ENCODE data around the gene MTFR1L. TPM values are rescaled to one million over a fixed set of nuclear protein-coding genes. Genes with fewer than 3 reads are reported as not detected.

Gene MTFR1L
- polyA plus RNA-seq, 1 experiment = 93.7 TPM

DNA sequence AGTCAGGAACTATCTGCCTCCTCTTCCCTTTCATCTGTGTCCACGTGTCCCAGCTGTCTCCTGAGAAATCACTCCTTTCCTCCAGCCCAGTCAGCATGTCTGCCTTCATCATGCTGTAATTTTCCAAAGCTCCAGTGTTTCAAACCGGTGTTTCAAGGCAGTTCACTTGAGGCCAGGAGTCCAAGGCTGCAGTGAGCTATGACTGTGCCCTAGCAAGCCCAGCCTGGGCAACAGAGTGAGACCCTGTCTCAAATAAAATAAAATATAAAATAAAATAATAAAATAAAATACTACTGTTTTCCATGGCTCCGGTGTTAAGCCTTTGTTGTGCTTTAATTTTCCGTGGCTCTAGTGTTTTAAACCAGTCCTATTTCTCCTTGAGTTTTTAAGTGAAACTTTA, 27.6 kb upstream of the MTFR1L start:
- peaks cover 8% of the 10 kb centered on the region for H3K27me3 ChIP-seq (ENCODE audit: control insufficient read depth, insufficient read depth, low read length)
- no peak overlapping the region for H3K4me3 ChIP-seq (ENCODE audit: low read depth, low read length)
- ChIA-PET CTCF (interaction anchor here (1.7 to 8.6 kb wide), 2 partner anchors 33 to 183 kb away, joined by 5 to 125 read pairs; no protein-coding TSS in a partner anchor), POLR2A (no interaction called here)
- DNase-seq (ENCODE audit: low read depth) = no peak
- no peaks in the 10 kb centered on the region for H3K36me3 ChIP-seq (ENCODE audit: control insufficient read depth, insufficient read depth, low read length)
- TF ChIP-seq, protein P1, sequence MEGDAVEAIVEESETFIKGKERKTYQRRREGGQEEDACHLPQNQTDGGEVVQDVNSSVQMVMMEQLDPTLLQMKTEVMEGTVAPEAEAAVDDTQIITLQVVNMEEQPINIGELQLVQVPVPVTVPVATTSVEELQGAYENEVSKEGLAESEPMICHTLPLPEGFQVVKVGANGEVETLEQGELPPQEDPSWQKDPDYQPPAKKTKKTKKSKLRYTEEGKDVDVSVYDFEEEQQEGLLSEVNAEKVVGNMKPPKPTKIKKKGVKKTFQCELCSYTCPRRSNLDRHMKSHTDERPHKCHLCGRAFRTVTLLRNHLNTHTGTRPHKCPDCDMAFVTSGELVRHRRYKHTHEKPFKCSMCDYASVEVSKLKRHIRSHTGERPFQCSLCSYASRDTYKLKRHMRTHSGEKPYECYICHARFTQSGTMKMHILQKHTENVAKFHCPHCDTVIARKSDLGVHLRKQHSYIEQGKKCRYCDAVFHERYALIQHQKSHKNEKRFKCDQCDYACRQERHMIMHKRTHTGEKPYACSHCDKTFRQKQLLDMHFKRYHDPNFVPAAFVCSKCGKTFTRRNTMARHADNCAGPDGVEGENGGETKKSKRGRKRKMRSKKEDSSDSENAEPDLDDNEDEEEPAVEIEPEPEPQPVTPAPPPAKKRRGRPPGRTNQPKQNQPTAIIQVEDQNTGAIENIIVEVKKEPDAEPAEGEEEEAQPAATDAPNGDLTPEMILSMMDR (IDR thresholded peaks at IDR 0.05; ENCODE audit: insufficient read depth, low read depth, low read length) = no peak

DNA sequence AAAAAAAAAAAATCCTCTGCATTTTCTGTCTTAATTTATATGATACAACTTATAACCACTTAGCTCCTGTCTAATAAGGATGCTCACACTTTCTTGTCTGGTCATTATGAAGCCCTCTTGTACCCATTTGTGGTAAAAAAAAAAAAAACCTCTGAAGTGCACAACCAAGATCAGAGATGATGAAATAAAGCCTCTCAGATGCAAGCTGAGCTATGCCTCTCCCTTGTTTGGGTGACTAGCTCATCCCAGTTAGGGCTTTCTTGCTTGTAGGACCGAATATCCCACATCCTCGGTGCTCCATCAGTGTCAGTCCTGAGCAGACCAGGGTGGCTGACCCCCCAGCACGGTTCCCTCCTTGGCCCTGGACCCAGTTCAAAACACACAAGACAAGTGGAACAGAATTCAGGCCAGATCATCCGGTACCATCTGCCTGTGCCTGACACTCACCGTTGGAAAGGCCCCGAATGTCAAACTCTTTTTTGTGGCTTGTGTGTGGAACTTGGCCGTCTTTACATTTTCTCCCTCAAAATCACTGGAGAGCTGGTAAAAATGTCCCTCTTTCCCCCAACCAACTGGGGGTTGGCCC, 26.1 kb upstream of the MTFR1L start:
- ChIA-PET POLR2A (no interaction called here), CTCF (interaction anchor here (1.3 to 8.6 kb wide), 2 partner anchors 8 to 185 kb away, joined by 4 to 125 read pairs; no protein-coding TSS in a partner anchor)

DNA sequence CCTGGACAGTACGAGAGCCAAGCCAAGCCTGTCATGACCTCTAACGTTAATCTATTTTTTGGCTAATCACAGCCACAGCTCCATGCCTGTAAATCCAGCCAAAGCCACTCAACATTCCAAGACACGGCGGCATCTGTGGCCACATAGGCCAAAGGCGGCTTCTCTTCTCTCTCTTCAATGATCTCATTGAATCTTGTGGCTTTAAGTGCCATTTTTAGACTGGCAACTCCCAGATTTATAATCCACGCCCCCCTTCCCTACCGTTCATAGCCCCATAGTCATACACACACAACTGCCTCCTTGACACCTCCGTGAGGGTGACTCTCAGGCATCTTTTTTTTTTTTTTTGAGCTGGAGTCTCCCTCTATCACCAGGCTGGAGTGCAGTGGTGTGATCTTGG, 25.4 kb upstream of the MTFR1L start:
- POLR2A ChIA-PET = interaction anchor here (0.6 kb wide), 1 partner anchor 9 kb away, joined by 6 read pairs; no protein-coding TSS in a partner anchor
- TF ChIP-seq, protein P1 (IDR thresholded peaks at IDR 0.05; ENCODE audit: insufficient read depth, low read depth, low read length) = no peak
- no peaks in the 10 kb centered on the region for H3K36me3 ChIP-seq (ENCODE audit: control insufficient read depth, insufficient read depth, low read length)
- DNase-seq (ENCODE audit: low read depth) = no peak
- no peak overlapping the region for H3K4me3 ChIP-seq (ENCODE audit: low read depth, low read length)
- CTCF ChIA-PET = interaction anchor here (1.3 to 8.6 kb wide), 2 partner anchors 152 to 186 kb away, joined by 5 to 125 read pairs; no protein-coding TSS in a partner anchor
- H3K27me3 ChIP-seq (ENCODE audit: control insufficient read depth, insufficient read depth, low read length) = peaks cover 8% of the 10 kb centered on the region

More for the DNA sequence above, 26.1 kb upstream of the MTFR1L start:
- no peaks in the 10 kb centered on the region for H3K36me3 ChIP-seq (ENCODE audit: control insufficient read depth, insufficient read depth, low read length)
- TF ChIP-seq, protein P1 (IDR thresholded peaks at IDR 0.05; ENCODE audit: insufficient read depth, low read depth, low read length) = no peak
- no peak overlapping the region for H3K4me3 ChIP-seq (ENCODE audit: low read depth, low read length)
- H3K27me3 ChIP-seq (ENCODE audit: control insufficient read depth, insufficient read depth, low read length) = peaks cover 8% of the 10 kb centered on the region
- no peak for DNase-seq (ENCODE audit: low read depth)

DNA sequence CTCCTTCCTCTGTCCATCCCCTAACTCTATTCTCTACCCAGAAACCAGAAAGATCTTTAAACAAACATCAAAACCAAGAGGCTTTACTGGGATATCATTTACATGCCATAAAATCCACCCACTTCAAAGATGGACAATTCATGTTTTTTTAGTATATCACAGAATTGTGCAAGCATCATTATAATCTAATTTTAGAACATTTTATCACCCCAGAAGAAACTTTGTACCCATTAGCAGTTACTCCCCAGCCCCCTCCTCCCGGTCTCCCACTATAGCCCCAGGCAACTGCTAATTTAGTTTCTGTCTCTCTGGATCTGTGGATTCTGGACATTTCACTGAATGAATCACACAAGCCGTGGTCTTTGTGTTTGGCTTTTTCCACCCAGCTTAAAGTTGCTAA, 24.5 kb upstream of the MTFR1L start:
- Histone ChIP-seq H3K36me3 (ENCODE audit: control insufficient read depth, insufficient read depth, low read length) (no peaks in the 10 kb centered on the region), H3K4me3 (ENCODE audit: low read depth, low read length) (no peak overlapping the region), H3K27me3 (ENCODE audit: control insufficient read depth, insufficient read depth, low read length) (peaks cover 6% of the 10 kb centered on the region)
- ChIA-PET CTCF (interaction anchor here (0.9 to 8.6 kb wide), 10 partner anchors 14 to 228 kb away, joined by 3 to 125 read pairs (median 3); no protein-coding TSS in a partner anchor), POLR2A (no interaction called here)
- TF ChIP-seq, protein P1 (IDR thresholded peaks at IDR 0.05; ENCODE audit: insufficient read depth, low read depth, low read length) = no peak
- DNase-seq (ENCODE audit: low read depth) = no peak

DNA sequence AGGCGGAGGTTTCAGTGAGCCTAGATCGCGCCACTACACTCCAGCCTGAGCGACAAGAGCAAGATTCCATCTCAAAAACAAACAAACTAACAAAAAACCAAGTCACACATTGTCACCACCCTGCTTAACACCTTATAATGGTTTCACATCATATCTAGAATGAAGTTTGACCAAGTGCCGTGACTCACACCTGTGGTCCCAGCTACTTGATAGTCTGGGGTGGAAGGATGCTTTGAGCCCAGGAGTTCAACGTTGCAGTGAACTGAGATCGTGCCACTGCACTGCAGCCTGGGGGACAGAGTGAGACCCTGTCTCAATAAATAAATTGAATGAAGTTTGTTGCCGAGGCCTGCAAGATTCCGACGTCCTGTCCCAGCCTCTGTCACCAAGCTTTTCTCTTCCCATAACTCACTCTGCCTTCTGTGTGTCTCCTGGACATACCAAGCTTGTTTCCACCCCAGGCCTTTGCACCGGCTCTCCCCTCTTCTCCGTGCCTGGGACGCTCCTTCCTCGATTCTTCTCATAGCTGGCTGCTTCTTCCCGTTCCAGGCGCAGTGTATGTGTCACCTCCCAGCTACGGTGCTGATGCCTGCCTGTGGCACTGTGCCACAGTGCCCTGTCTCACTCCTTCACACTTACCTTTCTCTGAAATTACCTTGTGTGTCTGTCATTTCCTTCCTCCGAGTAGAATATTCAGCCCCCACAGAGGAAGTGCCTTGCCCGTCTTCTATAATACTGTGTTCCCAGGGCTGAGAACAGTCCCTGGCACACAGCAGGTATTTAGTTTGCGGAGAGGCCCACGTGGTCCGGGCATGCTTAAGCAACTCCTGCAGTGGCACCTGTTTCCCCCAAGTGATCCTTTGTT, 23.6 kb upstream of the MTFR1L start:
- TF ChIP-seq, protein P1 (IDR thresholded peaks at IDR 0.05; ENCODE audit: insufficient read depth, low read depth, low read length) = no peak
- POLR2A ChIA-PET = no interaction called here
- CTCF ChIA-PET = interaction anchor here (0.6 to 8.6 kb wide), 13 partner anchors 9 to 319 kb away, joined by 3 to 125 read pairs (median 3); no protein-coding TSS in a partner anchor
- H3K4me3 ChIP-seq (ENCODE audit: low read depth, low read length) = no peak overlapping the region
- no peak for DNase-seq (ENCODE audit: low read depth)
- H3K27me3 ChIP-seq (ENCODE audit: control insufficient read depth, insufficient read depth, low read length) = peaks cover 3% of the 10 kb centered on the region
- H3K36me3 ChIP-seq (ENCODE audit: control insufficient read depth, insufficient read depth, low read length) = no peaks in the 10 kb centered on the region

Measured in BJ (cell line).